ENCODE measurements around the gene TBC1D5.

DNA sequence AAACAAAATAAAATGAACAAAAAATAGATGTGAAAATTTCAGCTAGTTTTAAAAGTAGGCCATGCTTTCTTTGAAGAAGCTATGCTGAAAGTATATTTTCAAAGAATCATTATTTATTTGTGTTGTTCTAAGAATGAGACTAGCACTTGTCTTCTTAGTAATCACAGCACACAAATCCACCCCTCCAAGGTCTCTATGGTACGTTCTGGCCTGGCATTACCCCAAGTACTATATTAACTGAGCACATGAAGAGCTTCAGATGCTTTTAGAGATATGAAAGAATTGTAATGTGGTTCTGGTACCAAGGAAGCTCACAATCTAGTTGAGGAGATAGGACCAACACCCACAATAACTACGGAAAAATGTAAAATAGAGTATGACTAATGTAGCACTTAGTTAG is 441.2 kb downstream of the TBC1D5 start:
- TF ChIP-seq SP1 (CRISPR knock-in tag; conservative IDR thresholded peaks at IDR 0.05) (no peak), ESRRA (CRISPR knock-in tag; IDR thresholded peaks at IDR 0.05; ENCODE audit: borderline replicate concordance) (no peak), HMGXB4 (CRISPR knock-in tag; IDR thresholded peaks at IDR 0.05) (no peak), CTCF (IDR thresholded peaks at IDR 0.05) (no peak), NFYB (CRISPR knock-in tag; conservative IDR thresholded peaks at IDR 0.05; ENCODE audit: low read depth) (no peak), E2F1 (CRISPR knock-in tag; IDR thresholded peaks at IDR 0.05) (no peak), ATF2 (CRISPR knock-in tag; IDR thresholded peaks at IDR 0.05; ENCODE audit: borderline replicate concordance, low read depth) (no peak), MYBL2 (CRISPR knock-in tag; IDR thresholded peaks at IDR 0.05) (no peak), ZNF232 (CRISPR knock-in tag; IDR thresholded peaks at IDR 0.05) (no peak), ATF1 (CRISPR knock-in tag; IDR thresholded peaks at IDR 0.05) (no peak), NFATC4 (CRISPR knock-in tag; IDR thresholded peaks at IDR 0.05) (no peak), USF2 (CRISPR knock-in tag; IDR thresholded peaks at IDR 0.05) (no peak)
- TF ChIP-seq, protein P1, sequence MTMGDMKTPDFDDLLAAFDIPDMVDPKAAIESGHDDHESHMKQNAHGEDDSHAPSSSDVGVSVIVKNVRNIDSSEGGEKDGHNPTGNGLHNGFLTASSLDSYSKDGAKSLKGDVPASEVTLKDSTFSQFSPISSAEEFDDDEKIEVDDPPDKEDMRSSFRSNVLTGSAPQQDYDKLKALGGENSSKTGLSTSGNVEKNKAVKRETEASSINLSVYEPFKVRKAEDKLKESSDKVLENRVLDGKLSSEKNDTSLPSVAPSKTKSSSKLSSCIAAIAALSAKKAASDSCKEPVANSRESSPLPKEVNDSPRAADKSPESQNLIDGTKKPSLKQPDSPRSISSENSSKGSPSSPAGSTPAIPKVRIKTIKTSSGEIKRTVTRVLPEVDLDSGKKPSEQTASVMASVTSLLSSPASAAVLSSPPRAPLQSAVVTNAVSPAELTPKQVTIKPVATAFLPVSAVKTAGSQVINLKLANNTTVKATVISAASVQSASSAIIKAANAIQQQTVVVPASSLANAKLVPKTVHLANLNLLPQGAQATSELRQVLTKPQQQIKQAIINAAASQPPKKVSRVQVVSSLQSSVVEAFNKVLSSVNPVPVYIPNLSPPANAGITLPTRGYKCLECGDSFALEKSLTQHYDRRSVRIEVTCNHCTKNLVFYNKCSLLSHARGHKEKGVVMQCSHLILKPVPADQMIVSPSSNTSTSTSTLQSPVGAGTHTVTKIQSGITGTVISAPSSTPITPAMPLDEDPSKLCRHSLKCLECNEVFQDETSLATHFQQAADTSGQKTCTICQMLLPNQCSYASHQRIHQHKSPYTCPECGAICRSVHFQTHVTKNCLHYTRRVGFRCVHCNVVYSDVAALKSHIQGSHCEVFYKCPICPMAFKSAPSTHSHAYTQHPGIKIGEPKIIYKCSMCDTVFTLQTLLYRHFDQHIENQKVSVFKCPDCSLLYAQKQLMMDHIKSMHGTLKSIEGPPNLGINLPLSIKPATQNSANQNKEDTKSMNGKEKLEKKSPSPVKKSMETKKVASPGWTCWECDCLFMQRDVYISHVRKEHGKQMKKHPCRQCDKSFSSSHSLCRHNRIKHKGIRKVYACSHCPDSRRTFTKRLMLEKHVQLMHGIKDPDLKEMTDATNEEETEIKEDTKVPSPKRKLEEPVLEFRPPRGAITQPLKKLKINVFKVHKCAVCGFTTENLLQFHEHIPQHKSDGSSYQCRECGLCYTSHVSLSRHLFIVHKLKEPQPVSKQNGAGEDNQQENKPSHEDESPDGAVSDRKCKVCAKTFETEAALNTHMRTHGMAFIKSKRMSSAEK (CRISPR knock-in tag; IDR thresholded peaks at IDR 0.05; ENCODE audit: borderline replicate concordance): no peak

Measured in WTC11 (cell line).